Skeletal muscle satellite cell (primary cell): Measurements from ENCODE around the gene TRAF3.
"Not testable (repeated sequence)": the region's sequence is repeated elsewhere in the genome, so short reads cannot be mapped to it uniquely, and the experiment has no call there.

Experiments used
- H3K27me3 ChIP-seq: 2 replicates; pipeline ENCODE4 v1.7.0; 2013; ENCODE audit warnings: low read length; ENCODE audit not compliant: control insufficient read depth, insufficient read depth
- H3K36me3 ChIP-seq: 2 replicates; pipeline ENCODE4 v1.7.0; 2013; ENCODE audit warnings: mild to moderate bottlenecking, control low read depth, low read length; ENCODE audit not compliant: insufficient read depth
- H3K4me1 ChIP-seq: 2 replicates; pipeline ENCODE4 v1.7.0; 2013; ENCODE audit warnings: low read length; ENCODE audit not compliant: control insufficient read depth, insufficient read depth
- H3K4me2 ChIP-seq: 2 replicates; pipeline ENCODE4 v1.7.0; 2013; ENCODE audit warnings: mild to moderate bottlenecking, low read length
- H3K4me3 ChIP-seq: 2 replicates; pipeline ENCODE4 v1.7.0; 2013; ENCODE audit warnings: low read length
- H3K9ac ChIP-seq: 2 replicates; pipeline ENCODE4 v1.7.0; 2013; ENCODE audit warnings: mild to moderate bottlenecking, low read depth, low read length, moderate library complexity
- H3K9me3 ChIP-seq: replicated peaks from 2 replicates; pipeline ENCODE4 v1.7.0; 2013; ENCODE audit warnings: mild to moderate bottlenecking, control low read depth, low read length

TRAF3 gene

GRCh38 chr14:102826751-102827675 lies 49.8 kb downstream of the TRAF3 start:
- Histone ChIP-seq H3K4me3 (no peak overlapping the region), H3K4me1 (peaks cover 16% of the 10 kb centered on the region), H3K36me3 (peaks cover 5% of the 10 kb centered on the region), H3K4me2 (no peak overlapping the region), H3K9ac (no peak overlapping the region), H3K9me3 (no peaks in the 10 kb centered on the region), H3K27me3 (no peaks in the 10 kb centered on the region)

- no peak overlapping the region for H3K4me2 ChIP-seq
- H3K4me3 ChIP-seq: no peak overlapping the region
- H3K9me3 ChIP-seq: no peaks in the 10 kb centered on the region
- no peaks in the 10 kb centered on the region for H3K27me3 ChIP-seq
- no peak overlapping the region for H3K9ac ChIP-seq
- H3K36me3 ChIP-seq: peaks cover 5% of the 10 kb centered on the region
- H3K4me1 ChIP-seq: peaks cover 16% of the 10 kb centered on the region
Observed at GRCh38 chr14:102827716-102828115, 50.5 kb downstream of the TRAF3 start.

- Histone ChIP-seq H3K9me3 (no peaks in the 10 kb centered on the region), H3K4me3 (no peak overlapping the region), H3K27me3 (no peaks in the 10 kb centered on the region), H3K4me2 (no peak overlapping the region), H3K4me1 (peaks cover 16% of the 10 kb centered on the region), H3K36me3 (peaks cover 5% of the 10 kb centered on the region), H3K9ac (no peak overlapping the region)
Observed at GRCh38 chr14:102828151-102828550, 50.9 kb downstream of the TRAF3 start.

- Histone ChIP-seq H3K27me3 (no peaks in the 10 kb centered on the region), H3K36me3 (peaks cover 5% of the 10 kb centered on the region), H3K4me2 (no peak overlapping the region), H3K4me1 (peaks cover 16% of the 10 kb centered on the region), H3K9ac (no peak overlapping the region), H3K9me3 (no peaks in the 10 kb centered on the region), H3K4me3 (no peak overlapping the region)
Observed at GRCh38 chr14:102829016-102829548, 51.8 kb downstream of the TRAF3 start.

- no peak overlapping the region for H3K4me3 ChIP-seq
- H3K36me3 ChIP-seq: peaks cover 5% of the 10 kb centered on the region
- H3K27me3 ChIP-seq: no peaks in the 10 kb centered on the region
- peaks cover 3% of the 10 kb centered on the region for H3K4me1 ChIP-seq
- no peak overlapping the region for H3K9ac ChIP-seq
- H3K4me2 ChIP-seq: no peak overlapping the region
- H3K9me3 ChIP-seq: no peaks in the 10 kb centered on the region
Observed at GRCh38 chr14:102830474-102831045, 53.3 kb downstream of the TRAF3 start.

GRCh38 chr14:102831163-102831804 lies 54.0 kb downstream of the TRAF3 start:
- no peaks in the 10 kb centered on the region for H3K4me1 ChIP-seq
- no peak overlapping the region for H3K9ac ChIP-seq
- H3K36me3 ChIP-seq: no peaks in the 10 kb centered on the region
- no peak overlapping the region for H3K4me3 ChIP-seq
- H3K27me3 ChIP-seq: no peaks in the 10 kb centered on the region
- H3K4me2 ChIP-seq: no peak overlapping the region
- H3K9me3 ChIP-seq: no peaks in the 10 kb centered on the region

- Histone ChIP-seq H3K9me3 (no peaks in the 10 kb centered on the region), H3K4me1 (no peaks in the 10 kb centered on the region), H3K9ac (no peak overlapping the region), H3K4me2 (no peak overlapping the region), H3K36me3 (no peaks in the 10 kb centered on the region), H3K4me3 (no peak overlapping the region), H3K27me3 (no peaks in the 10 kb centered on the region)
Observed at GRCh38 chr14:102833341-102833740, 56.1 kb downstream of the TRAF3 start.

GRCh38 chr14:102833991-102834390 lies 56.7 kb downstream of the TRAF3 start:
- Histone ChIP-seq H3K4me2 (no peak overlapping the region), H3K9me3 (no peaks in the 10 kb centered on the region), H3K4me3 (no peak overlapping the region), H3K27me3 (no peaks in the 10 kb centered on the region), H3K4me1 (no peaks in the 10 kb centered on the region), H3K9ac (no peak overlapping the region), H3K36me3 (no peaks in the 10 kb centered on the region)

GRCh38 chr14:102835959-102836358 lies 58.7 kb downstream of the TRAF3 start:
- no peaks in the 10 kb centered on the region for H3K27me3 ChIP-seq
- no peaks in the 10 kb centered on the region for H3K4me1 ChIP-seq
- H3K4me3 ChIP-seq: no peak overlapping the region
- no peak overlapping the region for H3K9ac ChIP-seq
- no peaks in the 10 kb centered on the region for H3K36me3 ChIP-seq
- no peak overlapping the region for H3K4me2 ChIP-seq
- H3K9me3 ChIP-seq: no peaks in the 10 kb centered on the region

GRCh38 chr14:102837120-102837519 lies 59.9 kb downstream of the TRAF3 start:
- not testable (repeated sequence) for H3K27me3 ChIP-seq, H3K4me2 ChIP-seq, H3K9me3 ChIP-seq, H3K4me1 ChIP-seq, H3K36me3 ChIP-seq, H3K9ac ChIP-seq, H3K4me3 ChIP-seq

GRCh38 chr14:102838501-102838900 lies 61.3 kb downstream of the TRAF3 start:
- Histone ChIP-seq H3K9ac (no peak overlapping the region), H3K4me1 (no peaks in the 10 kb centered on the region), H3K4me2 (no peak overlapping the region), H3K27me3 (no peaks in the 10 kb centered on the region), H3K36me3 (no peaks in the 10 kb centered on the region), H3K9me3 (no peaks in the 10 kb centered on the region), H3K4me3 (no peak overlapping the region)
